HCT116 (cell line): Measurements from ENCODE around the gene MOV10L1. TPM values are rescaled to one million over a fixed set of nuclear protein-coding genes. Genes with fewer than 3 reads are reported as not detected.

Experiments
- ATAC-seq: fragments of 200-7000 bp; cut with Tn5 transposase; 2 replicates; pipeline ENCODE4 v1.9.1; 2020; ENCODE audit warnings: mild to moderate bottlenecking, moderate library complexity
- BruUV-seq: library from RNA; stranded (reverse); fragments of 400-500 nt; replicated peaks from 2 replicates; lab custom pipeline; 2021; lab: Mats Ljungman, UMichigan
- CTCF ChIA-PET: fragments of 300-600 bp; sonication (Branson Sonifier 250); formaldehyde crosslinking; loops from one replicate; lab custom pipeline; 2021; ENCODE audit warnings: antibody characterized with exemption; lab: Charles Lee
- POLR2A ChIA-PET: fragments of 300-600, 350-600 bp; sonication (Branson Sonifier 250); formaldehyde crosslinking; loops from one replicate; lab custom pipeline; 2021; ENCODE audit warnings: antibody characterized with exemption; lab: Charles Lee
- RAD21 ChIA-PET, 2 experiments: fragments of 300-600 bp; sonication (Branson Sonifier 250); formaldehyde crosslinking; loops; one replicate each; lab custom pipeline; 2023; ENCODE audit warnings: low total read pairs in 2 of 2; ENCODE audit not compliant: uncharacterized antibody in 2 of 2, unreplicated experiment in 2 of 2, low non-redundant PET in 1 of 2; lab: Charles Lee
- DNase-seq: peaks from one replicate; pipeline ENCODE4 v3.0.0-alpha.2; 2010; ENCODE audit warnings: low read depth, low spot score
- H2AFZ ChIP-seq: fragments of 200-600 bp; shearing (Covaris generic), sonication (generic); 2 replicates; pipeline ENCODE4 v1.6.1; 2017; ENCODE audit warnings: low read depth, mixed run types, mixed read lengths, antibody characterized with exemption, low read length; ENCODE audit not compliant: poor library complexity, severe bottlenecking
- H3K27ac ChIP-seq: 2 replicates; pipeline ENCODE4 v1.5.1; 2012; ENCODE audit warnings: low read depth, low read length
- H3K27me3 ChIP-seq: fragments of 200-600 bp; sonication (generic); 2 replicates; pipeline ENCODE4 v1.6.1; 2016; ENCODE audit warnings: mixed run types, low read length, mixed read lengths; ENCODE audit not compliant: insufficient read depth
- H3K36me3 ChIP-seq, 2 experiments: fragments of 200-500 bp in 1 of 2; fragments of 200-600 bp in 1 of 2; sonication (Bioruptor generic) in 1 of 2; sonication (generic) in 1 of 2; 2 replicates each; pipeline versions ENCODE4 v1.5.1 to v1.6.1; 2014 to 2016; ENCODE audit warnings: low read length in 2 of 2, inconsistent platforms in 1 of 2, mixed read lengths in 1 of 2, mixed run types in 1 of 2; ENCODE audit not compliant: insufficient read depth in 2 of 2, control insufficient read depth in 1 of 2
- H3K4me1 ChIP-seq, 2 experiments: fragments of 200-600 bp in 1 of 2; sonication (generic) in 1 of 2; 2 replicates each; pipeline versions ENCODE4 v1.5.1 to v1.6.1; 2012 to 2017; ENCODE audit warnings: low read length in 2 of 2, inconsistent platforms in 1 of 2, mild to moderate bottlenecking in 1 of 2, mixed read lengths in 1 of 2, mixed run types in 1 of 2, moderate library complexity in 1 of 2; ENCODE audit not compliant: insufficient read depth in 2 of 2, control insufficient read depth in 1 of 2
- H3K4me2 ChIP-seq: fragments of 200-600 bp; sonication (generic); 2 replicates; pipeline ENCODE4 v1.6.1; 2017; ENCODE audit warnings: mixed run types, low read length, mixed read lengths
- H3K4me3 ChIP-seq, 2 experiments: fragments of 200-600 bp in 1 of 2; sonication (generic) in 1 of 2; replicated peaks in 1 of 2; 2 replicates each; pipeline ENCODE4 v1.5.1; 2011 to 2016; ENCODE audit warnings: low read length in 2 of 2, control low read depth in 1 of 2, low read depth in 1 of 2, mild to moderate bottlenecking in 1 of 2, mixed read lengths in 1 of 2, mixed run types in 1 of 2
- H3K79me2 ChIP-seq: fragments of 200-600 bp; sonication (generic); 2 replicates; pipeline ENCODE4 v1.6.1; 2017; ENCODE audit warnings: mild to moderate bottlenecking, mixed run types, low read length, moderate library complexity, mixed read lengths; ENCODE audit not compliant: insufficient read depth
- H3K9ac ChIP-seq: fragments of 200-600 bp; sonication (generic); 2 replicates; pipeline ENCODE4 v1.6.1; 2016; ENCODE audit warnings: low read length, mixed read lengths
- H3K9me2 ChIP-seq: fragments of 200-600 bp; sonication (generic), shearing (Covaris generic); 2 replicates; pipeline ENCODE4 v1.6.1; 2017; ENCODE audit warnings: mixed run types, mild to moderate bottlenecking, moderate library complexity; ENCODE audit not compliant: insufficient read depth
- H3K9me3 ChIP-seq, 2 experiments: fragments of 200-500 bp in 1 of 2; fragments of 200-600 bp in 1 of 2; sonication (Bioruptor generic) in 1 of 2; sonication (generic) in 1 of 2; 2 replicates each; pipeline ENCODE4 v1.6.1; 2014 to 2017; ENCODE audit warnings: low read length in 2 of 2, mixed read lengths in 2 of 2, inconsistent platforms in 1 of 2, low read depth in 1 of 2, mild to moderate bottlenecking in 1 of 2, mixed run types in 1 of 2, moderate library complexity in 1 of 2; ENCODE audit not compliant: control insufficient read depth in 1 of 2, insufficient read depth in 1 of 2
- H4K20me1 ChIP-seq: fragments of 200-600 bp; sonication (generic), shearing (Covaris generic); 2 replicates; pipeline ENCODE4 v1.6.1; 2017; ENCODE audit warnings: mixed run types, mild to moderate bottlenecking, moderate library complexity; ENCODE audit not compliant: insufficient read depth
- CBX3 ChIP-seq: IDR thresholded peaks from 2 replicates; pipeline ENCODE4 v1.6.1; 2012; ENCODE audit warnings: low read depth
- EGR1 ChIP-seq: IDR thresholded peaks from 2 replicates; pipeline ENCODE4 v1.6.1; 2012; ENCODE audit warnings: low read depth
- ELF1 ChIP-seq: IDR thresholded peaks from 2 replicates; pipeline ENCODE4 v1.6.1; 2012; ENCODE audit warnings: low read depth, borderline replicate concordance
- EZH2 ChIP-seq: fragments of 200-600 bp; sonication (generic); IDR thresholded peaks from 2 replicates; pipeline ENCODE4 v1.6.1; 2017; ENCODE audit warnings: antibody characterized with exemption, mixed run types
- EZH2phosphoT487 ChIP-seq: fragments of 200-600 bp; IDR thresholded peaks from 2 replicates; pipeline ENCODE4 v1.6.1; 2018; ENCODE audit warnings: antibody characterized with exemption, borderline replicate concordance
- FOSL1 ChIP-seq: IDR thresholded peaks from 2 replicates; pipeline ENCODE4 v1.6.1; 2012; ENCODE audit warnings: low read depth
- JUND ChIP-seq: IDR thresholded peaks from 2 replicates; pipeline ENCODE4 v1.6.1; 2012
- MAX ChIP-seq: IDR thresholded peaks from 2 replicates; pipeline ENCODE4 v1.6.1; 2012
- POLR2A ChIP-seq: IDR thresholded peaks from 2 replicates; pipeline ENCODE4 v1.7.0; 2011; ENCODE audit warnings: borderline replicate concordance; ENCODE audit not compliant: insufficient read depth, insufficient read length; ENCODE audit errors: extremely low read depth
- POLR2AphosphoS5 ChIP-seq: IDR thresholded peaks from 2 replicates; pipeline ENCODE4 v1.6.1; 2011; ENCODE audit warnings: mild to moderate bottlenecking, low read depth, low read length, moderate library complexity
- RAD21 ChIP-seq: IDR thresholded peaks from 2 replicates; pipeline ENCODE4 v1.6.1; 2012; ENCODE audit warnings: low read depth, mild to moderate bottlenecking
- REST ChIP-seq: IDR thresholded peaks from 2 replicates; pipeline ENCODE4 v1.6.1; 2012; ENCODE audit warnings: low read depth
- SIN3A ChIP-seq: IDR thresholded peaks from 2 replicates; pipeline ENCODE4 v1.6.1; 2012; ENCODE audit warnings: low read depth
- SRF ChIP-seq: IDR thresholded peaks from 2 replicates; pipeline ENCODE4 v1.6.1; 2012; ENCODE audit warnings: low read depth
- TCF7L2 ChIP-seq: IDR thresholded peaks from 2 replicates; pipeline ENCODE4 v1.7.0; 2011; ENCODE audit warnings: borderline replicate concordance, inconsistent platforms; ENCODE audit not compliant: insufficient read depth, insufficient read length; ENCODE audit errors: extremely low read depth
- YY1 ChIP-seq: IDR thresholded peaks from 2 replicates; pipeline ENCODE4 v1.6.1; 2011; ENCODE audit warnings: low read length, low read depth, moderate library complexity, mild to moderate bottlenecking; ENCODE audit not compliant: insufficient replicate concordance; ENCODE audit errors: extremely low read depth
- ZFX ChIP-seq: fragments of 450-650 bp; IDR thresholded peaks from 2 replicates; pipeline ENCODE4 v1.6.1; 2017
- ZNF274 ChIP-seq: fragments of 200-500 bp; sonication (Bioruptor generic); IDR thresholded peaks from 2 replicates; pipeline ENCODE4 v1.6.1; 2014; ENCODE audit warnings: mild to moderate bottlenecking, low read depth, low read length, inconsistent platforms
- intact Hi-C: fragments of 100-400 bp; cut with micrococcal nuclease; formaldehyde crosslinking; loops from 2 replicates; pipeline ENCODE4 v1.10.0; 2022
- total RNA-seq: library from RNA; stranded (reverse); gene quantifications from one replicate; pipeline ENCODE4 v1.2.1, GENCODE V29; 2021; ENCODE audit not compliant: unreplicated experiment
- TF ChIP-seq, protein P1 (sequence below): IDR thresholded peaks from 2 replicates; pipeline ENCODE4 v1.6.1; 2012
- TF ChIP-seq, protein P2 (sequence below), 3 experiments: fragments of 200-600 bp in 1 of 3; sonication (generic) in 1 of 3; IDR thresholded peaks in 2 of 3; conservative IDR thresholded peaks in 1 of 3; 2 replicates each; pipeline ENCODE4 v1.5.1; 2012 to 2017; ENCODE audit warnings: low read depth in 2 of 3, low read length in 2 of 3, antibody characterized with exemption in 1 of 3, borderline replicate concordance in 1 of 3, control low read depth in 1 of 3, mild to moderate bottlenecking in 1 of 3, mixed read lengths in 1 of 3, mixed run types in 1 of 3, moderate library complexity in 1 of 3; ENCODE audit not compliant: insufficient read depth in 1 of 3

Gene MOV10L1
- total RNA-seq, 1 experiment from 2014 or later = not detected

DNA sequence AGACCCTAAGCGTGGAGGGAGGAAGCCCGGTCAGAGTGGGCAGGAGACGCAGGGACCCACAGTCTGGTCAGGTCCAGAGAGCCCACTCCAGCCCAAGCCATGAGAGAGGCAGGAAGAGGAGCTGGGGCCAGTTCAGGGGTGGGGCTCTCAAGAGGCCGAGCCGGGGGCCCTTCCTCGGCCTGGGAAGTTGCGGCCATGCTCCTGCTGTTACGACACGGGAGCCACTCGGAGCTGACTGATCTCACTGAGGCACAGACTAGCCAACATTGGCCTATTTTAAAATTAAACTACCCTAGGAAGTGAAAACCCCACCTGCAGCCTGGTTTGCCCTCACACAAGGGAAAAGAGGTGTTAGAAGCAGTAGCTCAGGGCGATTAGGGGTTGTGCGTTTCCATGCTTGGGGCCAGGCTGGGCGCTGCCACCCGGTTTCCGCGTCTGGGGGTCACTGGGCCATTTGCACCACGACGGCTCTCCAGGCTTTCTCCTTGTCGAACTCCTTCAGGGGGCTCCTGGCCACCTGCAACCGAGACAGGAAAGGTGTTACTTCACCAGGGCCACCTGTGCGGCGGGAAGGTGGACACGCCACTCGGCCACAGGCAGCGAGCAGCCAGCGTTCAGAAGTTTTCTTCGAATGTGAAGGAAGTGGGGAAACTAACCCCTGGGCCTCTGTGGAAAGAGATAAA is 28.5 kb upstream of the MOV10L1 start (continued):
- TF ChIP-seq CBX3 (no peak), TCF7L2 (no peak), RAD21 (no peak), SIN3A (no peak)

- intact Hi-C loops = no loop called here
- no peak overlapping the region for H3K9ac ChIP-seq
- TF ChIP-seq ZFX (no peak), EZH2 (no peak), POLR2A (no peak), ZNF274 (no peak), SIN3A (no peak), TCF7L2 (no peak), POLR2AphosphoS5 (no peak), JUND (no peak), EZH2phosphoT487 (no peak), ELF1 (no peak), REST (no peak), SRF (no peak), MAX (no peak), EGR1 (no peak), YY1 (no peak), FOSL1 (no peak), RAD21 (no peak)
- TF ChIP-seq, protein P1, sequence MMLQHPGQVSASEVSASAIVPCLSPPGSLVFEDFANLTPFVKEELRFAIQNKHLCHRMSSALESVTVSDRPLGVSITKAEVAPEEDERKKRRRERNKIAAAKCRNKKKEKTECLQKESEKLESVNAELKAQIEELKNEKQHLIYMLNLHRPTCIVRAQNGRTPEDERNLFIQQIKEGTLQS = no peak
- TF ChIP-seq, protein P2, sequence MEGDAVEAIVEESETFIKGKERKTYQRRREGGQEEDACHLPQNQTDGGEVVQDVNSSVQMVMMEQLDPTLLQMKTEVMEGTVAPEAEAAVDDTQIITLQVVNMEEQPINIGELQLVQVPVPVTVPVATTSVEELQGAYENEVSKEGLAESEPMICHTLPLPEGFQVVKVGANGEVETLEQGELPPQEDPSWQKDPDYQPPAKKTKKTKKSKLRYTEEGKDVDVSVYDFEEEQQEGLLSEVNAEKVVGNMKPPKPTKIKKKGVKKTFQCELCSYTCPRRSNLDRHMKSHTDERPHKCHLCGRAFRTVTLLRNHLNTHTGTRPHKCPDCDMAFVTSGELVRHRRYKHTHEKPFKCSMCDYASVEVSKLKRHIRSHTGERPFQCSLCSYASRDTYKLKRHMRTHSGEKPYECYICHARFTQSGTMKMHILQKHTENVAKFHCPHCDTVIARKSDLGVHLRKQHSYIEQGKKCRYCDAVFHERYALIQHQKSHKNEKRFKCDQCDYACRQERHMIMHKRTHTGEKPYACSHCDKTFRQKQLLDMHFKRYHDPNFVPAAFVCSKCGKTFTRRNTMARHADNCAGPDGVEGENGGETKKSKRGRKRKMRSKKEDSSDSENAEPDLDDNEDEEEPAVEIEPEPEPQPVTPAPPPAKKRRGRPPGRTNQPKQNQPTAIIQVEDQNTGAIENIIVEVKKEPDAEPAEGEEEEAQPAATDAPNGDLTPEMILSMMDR (IDR thresholded peaks at IDR 0.05 in 2 of 3, conservative IDR thresholded peaks at IDR 0.05 in 1 of 3; ENCODE audit: borderline replicate concordance in 1 of 3, insufficient read depth in 1 of 3, low read depth in 2 of 3, low read length in 2 of 3) = no peak
- no peaks in the 10 kb centered on the region for H3K36me3 ChIP-seq
- RAD21 ChIA-PET = no interaction called here
- no peaks in the 10 kb centered on the region for H3K4me1 ChIP-seq
- no peak overlapping the region for H3K4me3 ChIP-seq
- ATAC-seq = no peak
- H2AFZ ChIP-seq = no peak overlapping the region
- BruUV-seq = no TSS peak
- H3K27me3 ChIP-seq = no peaks in the 10 kb centered on the region
- CTCF ChIA-PET = no interaction called here
- POLR2A ChIA-PET = no interaction called here
- no peaks in the 10 kb centered on the region for H3K9me3 ChIP-seq
- no peaks in the 10 kb centered on the region for H3K79me2 ChIP-seq
- DNase-seq = no peak
- no peaks in the 10 kb centered on the region for H3K9me2 ChIP-seq
- no peak overlapping the region for H3K27ac ChIP-seq
- H3K4me2 ChIP-seq = no peak overlapping the region
- H4K20me1 ChIP-seq = no peaks in the 10 kb centered on the region
Measured at GRCh38 chr22:50061824-50062355, 27.9 kb upstream of the MOV10L1 start.
